Neutrophil (primary cell): ENCODE data around the gene RELL2.

ENCODE experiments used
- H3K27ac ChIP-seq: fragments of 200-600 bp; sonication (generic); 2 replicates; pipeline ENCODE4 v1.5.1; 2016; ENCODE audit warnings: mild to moderate bottlenecking, moderate library complexity
- H3K27me3 ChIP-seq: fragments of 200-600 bp; sonication (generic); 2 replicates; pipeline ENCODE4 v1.6.0; 2016; ENCODE audit warnings: mild to moderate bottlenecking
- H3K36me3 ChIP-seq: fragments of 200-600 bp; sonication (generic); 2 replicates; pipeline ENCODE4 v1.5.1; 2017
- H3K4me1 ChIP-seq, 2 experiments: fragments of 200-600 bp in 1 of 2; sonication (generic) in 1 of 2; 1 replicate in 1 of 2; 2 replicates in 1 of 2; pipeline versions ENCODE4 v1.5.1 to v1.6.1; 2013 to 2016; ENCODE audit warnings: low read depth in 1 of 2, low read length in 1 of 2, mild to moderate bottlenecking in 1 of 2, moderate library complexity in 1 of 2; ENCODE audit not compliant: control insufficient read depth in 1 of 2, insufficient read depth in 1 of 2
- H3K4me3 ChIP-seq, 2 experiments: fragments of 200-600 bp in 1 of 2; sonication (generic) in 1 of 2; 1 replicate in 1 of 2; 2 replicates in 1 of 2; pipeline ENCODE4 v1.5.1; 2013 to 2016; ENCODE audit warnings: low read depth in 1 of 2, low read length in 1 of 2, mild to moderate bottlenecking in 1 of 2, moderate library complexity in 1 of 2
- H3K9me3 ChIP-seq: fragments of 200-600 bp; sonication (generic); 2 replicates; pipeline ENCODE4 v1.5.1; 2016
- CTCF ChIP-seq: fragments of 200-600 bp; sonication (generic); IDR thresholded peaks from 2 replicates; pipeline ENCODE4 v1.5.1; 2016; ENCODE audit warnings: antibody characterized with exemption

Gene RELL2

GRCh38 chr5:141657404-141657803, 20.6 kb downstream of the RELL2 start:
- H3K27ac ChIP-seq, result no peak overlapping the region
- no peak for TF ChIP-seq CTCF
- no peak overlapping the region for H3K4me3 ChIP-seq
- peaks cover 97% of the 10 kb centered on the region for H3K36me3 ChIP-seq
- no peaks in the 10 kb centered on the region for H3K4me1 ChIP-seq
- no peaks in the 10 kb centered on the region for H3K27me3 ChIP-seq
- H3K9me3 ChIP-seq, result no peaks in the 10 kb centered on the region

- H3K36me3 ChIP-seq, result peaks cover 98% of the 10 kb centered on the region
Measured at GRCh38 chr5:141657937-141658545, 21.2 kb downstream of the RELL2 start.

GRCh38 chr5:141662028-141662427, 25.2 kb downstream of the RELL2 start:
- TF ChIP-seq CTCF, result no peak
- peaks cover 8 to 10% of the 10 kb centered on the region in 2 experiments for H3K4me1 ChIP-seq
- no peaks in the 10 kb centered on the region for H3K9me3 ChIP-seq
- peaks cover 97% of the 10 kb centered on the region for H3K36me3 ChIP-seq
- no peak overlapping the region for H3K4me3 ChIP-seq
- no peaks in the 10 kb centered on the region for H3K27me3 ChIP-seq
- H3K27ac ChIP-seq, result no peak overlapping the region

More at GRCh38 chr5:141657937-141658545, 21.2 kb downstream of the RELL2 start:
- Histone ChIP-seq H3K4me1 (no peaks in the 10 kb centered on the region), H3K4me3 (no peak overlapping the region), H3K27me3 (no peaks in the 10 kb centered on the region), H3K27ac (no peak overlapping the region), H3K9me3 (no peaks in the 10 kb centered on the region)
- TF ChIP-seq CTCF, result no peak

GRCh38 chr5:141663506-141663905, 26.7 kb downstream of the RELL2 start:
- Histone ChIP-seq H3K27me3 (no peaks in the 10 kb centered on the region), H3K27ac (no peak overlapping the region), H3K36me3 (peaks cover 94% of the 10 kb centered on the region)

GRCh38 chr5:141664733-141665461, 28.1 kb downstream of the RELL2 start:
- H3K36me3 ChIP-seq, result peaks cover 94% of the 10 kb centered on the region

More at GRCh38 chr5:141663506-141663905, 26.7 kb downstream of the RELL2 start:
- no peak for TF ChIP-seq CTCF
- Histone ChIP-seq H3K4me3 (no peak overlapping the region), H3K4me1 (peaks cover 8 to 10% of the 10 kb centered on the region in 2 experiments), H3K9me3 (no peaks in the 10 kb centered on the region)

More at GRCh38 chr5:141664733-141665461, 28.1 kb downstream of the RELL2 start:
- TF ChIP-seq CTCF, result peak; percentile 95
- Histone ChIP-seq H3K27ac (peak overlapping the region; percentile 30), H3K9me3 (no peaks in the 10 kb centered on the region), H3K27me3 (no peaks in the 10 kb centered on the region), H3K4me1 (peaks cover 8 to 10% of the 10 kb centered on the region in 2 experiments), H3K4me3 (no peak overlapping the region)
